HEK293T (cell line): ENCODE measurements around the gene PSMB4.

Source experiments
- CTCF ChIA-PET: fragments of 350-600 bp; formaldehyde crosslinking; extraction: SDS; loops from one replicate; lab custom pipeline; 2021; ENCODE audit warnings: antibody characterized with exemption, inconsistent platforms; lab: Yijun Ruan, JAX
- POLR2A ChIA-PET: fragments of 350-600 bp; formaldehyde crosslinking; extraction: SDS; loops from one replicate; lab custom pipeline; 2020; ENCODE audit warnings: antibody characterized with exemption, inconsistent platforms; lab: Yijun Ruan, JAX
- DNase-seq: peaks from one replicate; pipeline ENCODE4 v3.0.0; 2012; ENCODE audit warnings: mixed read lengths; ENCODE audit errors: extremely low spot score
- ARNT ChIP-seq: fragments of 450-650 bp; IDR thresholded peaks from 2 replicates; pipeline ENCODE4 v1.6.1; 2017; ENCODE audit warnings: mild to moderate bottlenecking
- BHLHE40 ChIP-seq: fragments of 450-650 bp; IDR thresholded peaks from 2 replicates; pipeline ENCODE4 v1.6.1; 2016; ENCODE audit warnings: mild to moderate bottlenecking, moderate library complexity, borderline replicate concordance
- CTBP1 ChIP-seq: fragments of 450-650 bp; IDR thresholded peaks from 2 replicates; pipeline ENCODE4 v1.6.1; 2016; ENCODE audit warnings: borderline replicate concordance
- ELF4 ChIP-seq: fragments of 450-650 bp; IDR thresholded peaks from 2 replicates; pipeline ENCODE4 v1.6.1; 2017; ENCODE audit warnings: antibody characterized with exemption
- FOXA1 ChIP-seq: fragments of 450-650 bp; IDR thresholded peaks from 2 replicates; pipeline ENCODE4 v1.6.1; 2016; ENCODE audit warnings: mild to moderate bottlenecking
- FOXK2 ChIP-seq: fragments of 450-650 bp; IDR thresholded peaks from 2 replicates; pipeline ENCODE4 v1.6.1; 2016; ENCODE audit warnings: mild to moderate bottlenecking
- FOXM1 ChIP-seq: fragments of 450-650 bp; IDR thresholded peaks from 2 replicates; pipeline ENCODE4 v1.6.1; 2017; ENCODE audit warnings: mild to moderate bottlenecking, borderline replicate concordance
- HDGF ChIP-seq: fragments of 450-650 bp; IDR thresholded peaks from 2 replicates; pipeline ENCODE4 v1.6.1; 2017; ENCODE audit warnings: antibody characterized with exemption, borderline replicate concordance
- L3MBTL2 ChIP-seq: fragments of 450-650 bp; conservative IDR thresholded peaks from 2 replicates; pipeline ENCODE4 v1.6.1; 2016; ENCODE audit warnings: mild to moderate bottlenecking
- LEF1 ChIP-seq: fragments of 450-650 bp; IDR thresholded peaks from 2 replicates; pipeline ENCODE4 v1.6.1; 2017; ENCODE audit warnings: mild to moderate bottlenecking, borderline replicate concordance
- NFRKB ChIP-seq: fragments of 450-650 bp; IDR thresholded peaks from 2 replicates; pipeline ENCODE4 v1.6.1; 2016; ENCODE audit warnings: mild to moderate bottlenecking, moderate library complexity
- PKNOX1 ChIP-seq: fragments of 450-650 bp; IDR thresholded peaks from 2 replicates; pipeline ENCODE4 v1.6.1; 2016
- SP1 ChIP-seq: fragments of 450-650 bp; IDR thresholded peaks from 2 replicates; pipeline ENCODE4 v1.6.1; 2017
- SUZ12 ChIP-seq: fragments of 450-650 bp; IDR thresholded peaks from 2 replicates; pipeline ENCODE4 v1.6.1; 2016; ENCODE audit warnings: mild to moderate bottlenecking
- TARDBP ChIP-seq: fragments of 450-650 bp; IDR thresholded peaks from 2 replicates; pipeline ENCODE4 v1.6.1; 2016
- ZNF384 ChIP-seq: fragments of 450-650 bp; IDR thresholded peaks from 2 replicates; pipeline ENCODE4 v1.6.1; 2016

PSMB4 gene

GRCh38 chr1:151408891-151409290, 9.5 kb downstream of the PSMB4 start:
- DNase-seq, result no peak
- ChIA-PET POLR2A (no interaction called here), CTCF (no interaction called here)
- TF ChIP-seq L3MBTL2, result no peak
- no peak for TF ChIP-seq ARNT
- no peak for TF ChIP-seq ZNF384
- no peak for TF ChIP-seq CTBP1
- no peak for TF ChIP-seq TARDBP
- no peak for TF ChIP-seq FOXK2

GRCh38 chr1:151411884-151412283, 12.5 kb downstream of the PSMB4 start:
- POLR2A ChIA-PET, result interaction anchor here (1.2 kb wide), 1 partner anchor 10 kb away, joined by 6 read pairs; no protein-coding TSS in a partner anchor
- CTCF ChIA-PET, result no interaction called here
- no peak for DNase-seq
- TF ChIP-seq ARNT (no peak), HDGF (no peak), TARDBP (no peak), L3MBTL2 (no peak), SUZ12 (no peak), FOXK2 (no peak), NFRKB (no peak), LEF1 (no peak), SP1 (no peak), CTBP1 (no peak), BHLHE40 (no peak), ZNF384 (no peak), FOXM1 (no peak), PKNOX1 (no peak), FOXA1 (no peak), ELF4 (no peak)

- no peak for DNase-seq
- ChIA-PET CTCF (no interaction called here), POLR2A (no interaction called here)
- TF ChIP-seq NFRKB (no peak), CTBP1 (no peak), FOXM1 (no peak), ARNT (no peak), PKNOX1 (no peak), HDGF (no peak)
These were observed 16.9 kb downstream of the PSMB4 start for GRCh38 chr1:151416231-151416630.

GRCh38 chr1:151418081-151418480, 18.7 kb downstream of the PSMB4 start:
- ChIA-PET CTCF (no interaction called here), POLR2A (interaction anchor here (0.7 to 2.2 kb wide), 3 partner anchors 16 to 26 kb away, joined by 3 to 8 read pairs (median 3); partner anchors contain the start of gene PSMB4)
- no peak for DNase-seq
- TF ChIP-seq TARDBP (no peak), SUZ12 (no peak), FOXA1 (no peak), HDGF (no peak), FOXM1 (no peak), BHLHE40 (no peak), FOXK2 (no peak), L3MBTL2 (no peak), NFRKB (no peak), LEF1 (no peak)

GRCh38 chr1:151419819-151420218, 20.4 kb downstream of the PSMB4 start:
- CTCF ChIA-PET, result no interaction called here
- POLR2A ChIA-PET, result interaction anchor here (2.2 kb wide), 1 partner anchor 20 kb away, joined by 8 read pairs; the partner anchor contains the start of gene PSMB4
- no peak for DNase-seq
- TF ChIP-seq TARDBP, result no peak
- TF ChIP-seq ARNT, result no peak
- no peak for TF ChIP-seq SP1
- TF ChIP-seq FOXM1, result no peak
- TF ChIP-seq FOXA1, result no peak
- TF ChIP-seq FOXK2, result no peak
- TF ChIP-seq CTBP1, result no peak
- TF ChIP-seq HDGF, result no peak
- TF ChIP-seq BHLHE40, result no peak
- no peak for TF ChIP-seq ELF4
- TF ChIP-seq NFRKB, result no peak
- no peak for TF ChIP-seq ZNF384
- TF ChIP-seq LEF1, result no peak
- TF ChIP-seq PKNOX1, result no peak
- TF ChIP-seq SUZ12, result no peak
- TF ChIP-seq L3MBTL2, result no peak

GRCh38 chr1:151425103-151425502, 25.7 kb downstream of the PSMB4 start:
- ChIA-PET CTCF (interaction anchor here (0.6 kb wide), 1 partner anchor 230 kb away, joined by 3 read pairs; no protein-coding TSS in a partner anchor), POLR2A (interaction anchor here (1.4 kb wide), 1 partner anchor 26 kb away, joined by 5 read pairs; the partner anchor contains the start of gene PSMB4)
- TF ChIP-seq FOXK2 (no peak), BHLHE40 (no peak), ELF4 (no peak), TARDBP (no peak), NFRKB (no peak), ARNT (no peak), SP1 (no peak), HDGF (no peak), FOXM1 (no peak), LEF1 (no peak), SUZ12 (no peak), PKNOX1 (no peak), L3MBTL2 (no peak), FOXA1 (no peak)
- no peak for DNase-seq
